WERI-Rb-1 (cell line): ENCODE measurements around the gene CD300H.
"Not testable (repeated sequence)": the region's sequence is repeated elsewhere in the genome, so short reads cannot be mapped to it uniquely, and the experiment has no call there.

ENCODE experiments used
- DNase-seq: peaks from one replicate; pipeline ENCODE4 v3.0.0-alpha.2; 2020
- H3K27ac ChIP-seq: fragments of 250-450 bp; sonication (Bioruptor Pico); 2 replicates; pipeline ENCODE4 v1.5.1; 2020; ENCODE audit warnings: mild to moderate bottlenecking, moderate library complexity
- H3K27me3 ChIP-seq: fragments of 250-450 bp; sonication (Bioruptor Pico); 2 replicates; pipeline ENCODE4 v1.5.1; 2021; ENCODE audit warnings: mild to moderate bottlenecking, low read depth, moderate library complexity; ENCODE audit not compliant: insufficient read depth, severe bottlenecking
- H3K36me3 ChIP-seq: fragments of 250-450 bp; sonication (Bioruptor Pico); 2 replicates; pipeline ENCODE4 v1.5.1; 2020; ENCODE audit warnings: mild to moderate bottlenecking, moderate library complexity
- H3K4me3 ChIP-seq: 2 replicates; pipeline ENCODE4 v1.5.1; 2011; ENCODE audit warnings: low read depth, mild to moderate bottlenecking, control low read depth, low read length
- H3K9me3 ChIP-seq: fragments of 250-450 bp; sonication (Bioruptor Pico); 2 replicates; pipeline ENCODE4 v1.5.1; 2021; ENCODE audit warnings: mild to moderate bottlenecking, moderate library complexity; ENCODE audit not compliant: severe bottlenecking
- CTCF ChIP-seq: IDR thresholded peaks from 2 replicates; pipeline ENCODE4 v1.5.1; 2011; ENCODE audit warnings: low read depth, mild to moderate bottlenecking, control low read depth, inconsistent platforms, low read length

CD300H gene

GRCh38 chr17:74582633-74583032 lies 15.3 kb upstream of the CD300H start:
- peaks cover 29% of the 10 kb centered on the region for H3K9me3 ChIP-seq
- no peak overlapping the region for H3K4me3 ChIP-seq
- H3K27me3 ChIP-seq: peaks cover 97% of the 10 kb centered on the region
- no peaks in the 10 kb centered on the region for H3K36me3 ChIP-seq
- no peak for TF ChIP-seq CTCF
- H3K27ac ChIP-seq: no peak overlapping the region
- no peak for DNase-seq

GRCh38 chr17:74579900-74580299 lies 12.6 kb upstream of the CD300H start:
- DNase-seq: no peak
- H3K27me3 ChIP-seq: peaks cover 97% of the 10 kb centered on the region
- H3K9me3 ChIP-seq: peaks cover 37% of the 10 kb centered on the region
- no peak overlapping the region for H3K4me3 ChIP-seq
- H3K36me3 ChIP-seq: no peaks in the 10 kb centered on the region
- H3K27ac ChIP-seq: no peak overlapping the region
- TF ChIP-seq CTCF: no peak

GRCh38 chr17:74578979-74579378 lies 11.7 kb upstream of the CD300H start:
- no peak overlapping the region for H3K27ac ChIP-seq
- no peak for DNase-seq
- no peaks in the 10 kb centered on the region for H3K36me3 ChIP-seq
- H3K4me3 ChIP-seq: no peak overlapping the region
- no peak for TF ChIP-seq CTCF
- peaks cover 97% of the 10 kb centered on the region for H3K27me3 ChIP-seq
- H3K9me3 ChIP-seq: peaks cover 28% of the 10 kb centered on the region

GRCh38 chr17:74574489-74575142 lies 7.3 kb upstream of the CD300H start:
- peaks cover 30% of the 10 kb centered on the region for H3K9me3 ChIP-seq
- no peak for DNase-seq
- no peaks in the 10 kb centered on the region for H3K36me3 ChIP-seq
- no peak overlapping the region for H3K4me3 ChIP-seq
- TF ChIP-seq CTCF: no peak
- H3K27me3 ChIP-seq: peaks cover 96% of the 10 kb centered on the region
- H3K27ac ChIP-seq: no peak overlapping the region

DNA sequence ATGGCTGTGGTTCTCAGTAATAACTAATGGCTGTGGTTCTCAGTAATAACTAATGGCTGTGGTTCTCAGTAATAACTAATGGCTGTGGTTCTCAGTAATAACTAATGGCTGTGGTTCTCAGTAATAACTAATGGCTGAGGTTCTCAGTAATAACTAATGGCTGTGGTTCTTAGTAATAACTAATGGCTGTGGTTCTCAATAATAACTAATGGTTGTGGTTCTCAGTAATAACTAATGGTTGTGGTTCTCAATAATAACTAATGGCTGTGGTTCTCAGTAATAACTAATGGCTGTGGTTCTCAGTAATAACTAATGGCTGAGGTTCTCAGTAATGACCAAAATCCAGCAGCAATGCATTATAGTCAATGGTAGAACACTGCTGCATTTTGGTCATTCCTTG lies 6.3 kb upstream of the CD300H start:
- DNase-seq, H3K36me3 ChIP-seq, H3K27ac ChIP-seq, H3K4me3 ChIP-seq: not testable (repeated sequence)
- Histone ChIP-seq H3K27me3 (peaks cover 96% of the 10 kb centered on the region), H3K9me3 (peaks cover 30% of the 10 kb centered on the region)

DNA sequence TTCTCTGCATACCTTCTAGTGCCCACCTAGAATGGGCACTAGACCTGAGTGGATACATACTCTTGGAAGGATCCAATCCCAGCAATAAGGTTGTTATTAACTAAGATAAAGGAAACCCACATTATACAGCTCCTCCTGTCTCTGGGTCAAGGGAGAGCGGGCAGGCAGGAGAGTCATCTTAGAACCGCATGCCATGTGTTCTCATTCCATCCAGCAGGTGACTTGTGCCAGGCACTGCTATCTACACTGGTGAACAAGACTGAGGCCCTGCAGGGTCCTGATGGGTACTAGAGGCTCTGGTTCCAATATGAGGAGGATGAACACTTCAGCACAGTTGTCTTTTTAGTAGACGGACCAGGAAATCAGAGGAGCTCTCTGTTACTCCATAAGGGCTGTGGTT lies 5.9 kb upstream of the CD300H start:
- H3K36me3 ChIP-seq: no peaks in the 10 kb centered on the region
- H3K4me3 ChIP-seq: no peak overlapping the region
- H3K9me3 ChIP-seq: peaks cover 26% of the 10 kb centered on the region
- no peak for DNase-seq
- H3K27ac ChIP-seq: no peak overlapping the region
- peak; percentile 33; the same call in 1 of the 2 replicates for TF ChIP-seq CTCF
- H3K27me3 ChIP-seq: peaks cover 96% of the 10 kb centered on the region
